ENCODE data around the gene DUSP28.
"Not testable (repeated sequence)": the region's sequence is repeated elsewhere in the genome, so short reads cannot be mapped to it uniquely, and the experiment has no call there.

Gene DUSP28

GRCh38 chr2:240528406-240529040, 31.6 kb upstream of the DUSP28 start:
- DNase-seq = no peak

- no peak for DNase-seq
Observed at GRCh38 chr2:240529344-240529999, 30.7 kb upstream of the DUSP28 start.

GRCh38 chr2:240530181-240530580, 30.0 kb upstream of the DUSP28 start:
- DNase-seq = no peak

- DNase-seq = no peak
Observed at GRCh38 chr2:240531038-240531437, 29.1 kb upstream of the DUSP28 start.

GRCh38 chr2:240532031-240532775, 28.0 kb upstream of the DUSP28 start:
- no peak for DNase-seq

GRCh38 chr2:240538031-240538780, 22.0 kb upstream of the DUSP28 start:
- DNase-seq = no peak

GRCh38 chr2:240539101-240539500, 21.1 kb upstream of the DUSP28 start:
- DNase-seq = not testable (repeated sequence)

- no peak for DNase-seq
Observed at GRCh38 chr2:240539906-240540305, 20.3 kb upstream of the DUSP28 start.

GRCh38 chr2:240551288-240551687, 8.9 kb upstream of the DUSP28 start:
- no peak for DNase-seq

- DNase-seq = no peak
Observed at GRCh38 chr2:240551811-240552210, 8.3 kb upstream of the DUSP28 start.

- DNase-seq = no peak
Observed at GRCh38 chr2:240553956-240554480, 6.1 kb upstream of the DUSP28 start.

GRCh38 chr2:240554767-240555493, 5.2 kb upstream of the DUSP28 start:
- DNase-seq = no peak

GRCh38 chr2:240555541-240556250, 4.5 kb upstream of the DUSP28 start:
- DNase-seq = no peak

- peak; percentile 84 for DNase-seq
Observed at GRCh38 chr2:240556553-240557100, 3.5 kb upstream of the DUSP28 start.

GRCh38 chr2:240557101-240557751, 2.9 kb upstream of the DUSP28 start:
- no peak for DNase-seq

- DNase-seq = peak; percentile 83
Observed at GRCh38 chr2:240557808-240558207, 2.3 kb upstream of the DUSP28 start, which contains the start of gene ANKMY1. TSS of gene ANKMY1 (minus strand) at chr2:240557988. CDS start at chr2:240557335, 653 bp downstream.

- DNase-seq = no peak
Observed at GRCh38 chr2:240558236-240558761, 1.9 kb upstream of the DUSP28 start.

GRCh38 chr2:240559286-240559685, 871 bp upstream of the DUSP28 start:
- DNase-seq = no peak

GRCh38 chr2:240560480-240561324, 545 bp downstream of the DUSP28 start:
- DNase-seq = peak; percentile 100
